ENCODE measurements around the gene BRIP1. TPM values are rescaled to one million over a fixed set of nuclear protein-coding genes. Genes with fewer than 3 reads are reported as not detected.
"Not testable (repeated sequence)": the region's sequence is repeated elsewhere in the genome, so short reads cannot be mapped to it uniquely, and the experiment has no call there.

Gene BRIP1
- total RNA-seq, 1 experiment from 2014 or later = 4.7 TPM

DNA sequence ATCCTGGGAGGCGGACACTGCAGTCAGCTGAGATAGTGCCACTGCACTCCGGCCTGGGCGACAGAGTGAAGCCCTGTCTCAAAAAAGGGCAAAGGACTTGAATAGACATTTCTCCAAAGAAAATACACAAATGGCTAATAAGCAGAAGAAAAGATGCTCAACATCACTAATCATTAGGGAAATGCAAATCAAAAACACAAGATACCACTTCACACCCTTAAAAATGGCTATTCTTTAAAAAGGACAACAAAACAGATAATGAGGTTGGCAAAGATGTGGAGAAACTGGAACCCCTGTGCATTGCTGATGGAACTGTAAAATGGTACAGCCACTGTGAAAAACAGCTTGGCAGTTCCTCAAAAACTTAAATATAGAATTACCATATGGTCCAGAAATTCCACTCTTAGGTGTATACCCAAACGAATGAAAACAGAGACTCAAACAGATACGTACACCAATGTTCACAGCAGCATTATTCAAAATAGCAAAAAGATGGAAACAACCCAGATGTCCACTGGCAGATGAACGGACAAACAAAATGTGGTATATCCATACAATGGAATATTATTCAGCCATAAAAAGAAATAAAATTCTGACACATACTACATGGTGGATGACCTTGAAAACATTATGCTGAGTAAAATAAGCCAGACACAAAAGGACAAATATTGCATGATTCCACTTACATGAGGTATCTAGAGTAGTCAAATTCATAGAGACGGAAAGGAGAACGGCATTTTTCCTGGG, 35.5 kb downstream of the BRIP1 start:
- no TSS peak for BruUV-seq (replicated peaks)
- Mint-ChIP-seq H3K36me3 (ENCODE audit: insufficient read depth, unreplicated experiment) (peaks cover 7% of the 10 kb centered on the region), H3K4me1 (ENCODE audit: insufficient read depth, unreplicated experiment) (no peaks in the 10 kb centered on the region), H3K9me3 (ENCODE audit: unreplicated experiment) (no peaks in the 10 kb centered on the region), H3K4me3 (ENCODE audit: unreplicated experiment) (no peak overlapping the region), H3K27ac (ENCODE audit: low read depth, unreplicated experiment) (no peak overlapping the region), H3K27me3 (ENCODE audit: insufficient read depth, unreplicated experiment) (no peaks in the 10 kb centered on the region)
- TF ChIP-seq, protein P1, sequence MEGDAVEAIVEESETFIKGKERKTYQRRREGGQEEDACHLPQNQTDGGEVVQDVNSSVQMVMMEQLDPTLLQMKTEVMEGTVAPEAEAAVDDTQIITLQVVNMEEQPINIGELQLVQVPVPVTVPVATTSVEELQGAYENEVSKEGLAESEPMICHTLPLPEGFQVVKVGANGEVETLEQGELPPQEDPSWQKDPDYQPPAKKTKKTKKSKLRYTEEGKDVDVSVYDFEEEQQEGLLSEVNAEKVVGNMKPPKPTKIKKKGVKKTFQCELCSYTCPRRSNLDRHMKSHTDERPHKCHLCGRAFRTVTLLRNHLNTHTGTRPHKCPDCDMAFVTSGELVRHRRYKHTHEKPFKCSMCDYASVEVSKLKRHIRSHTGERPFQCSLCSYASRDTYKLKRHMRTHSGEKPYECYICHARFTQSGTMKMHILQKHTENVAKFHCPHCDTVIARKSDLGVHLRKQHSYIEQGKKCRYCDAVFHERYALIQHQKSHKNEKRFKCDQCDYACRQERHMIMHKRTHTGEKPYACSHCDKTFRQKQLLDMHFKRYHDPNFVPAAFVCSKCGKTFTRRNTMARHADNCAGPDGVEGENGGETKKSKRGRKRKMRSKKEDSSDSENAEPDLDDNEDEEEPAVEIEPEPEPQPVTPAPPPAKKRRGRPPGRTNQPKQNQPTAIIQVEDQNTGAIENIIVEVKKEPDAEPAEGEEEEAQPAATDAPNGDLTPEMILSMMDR (IDR thresholded peaks at IDR 0.05; ENCODE audit: unreplicated experiment) = no peak
- no peak for DNase-seq (ENCODE audit: unreplicated experiment)
- ChIA-PET POLR2A (interaction anchor here (0.7 to 1.3 kb wide), 2 partner anchors 17 to 124 kb away, joined by 3 to 5 read pairs; no protein-coding TSS in a partner anchor), CTCF (interaction anchor here (1.0 to 1.1 kb wide), 4 partner anchors 9 to 414 kb away, joined by 3 to 4 read pairs (median 4); no protein-coding TSS in a partner anchor)
- intact Hi-C loops (cut with micrococcal nuclease) = no loop called here

DNA sequence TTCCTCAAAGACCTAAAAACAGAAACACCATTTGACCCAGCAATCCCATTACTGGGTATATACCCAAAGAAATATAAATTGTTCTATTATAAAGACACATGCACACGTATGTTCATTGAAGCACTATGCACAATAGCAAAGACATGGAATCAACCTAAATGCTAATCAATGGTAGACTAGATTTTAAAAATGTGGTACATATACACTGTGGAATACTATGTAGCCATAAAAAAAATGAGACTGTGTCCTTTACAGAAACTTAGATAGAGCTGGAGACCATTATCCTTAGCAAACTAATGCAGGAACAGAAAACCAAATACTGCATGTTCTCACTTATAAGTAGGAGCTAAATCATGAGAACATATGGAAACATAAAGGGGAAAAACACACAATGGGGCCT, 36.5 kb downstream of the BRIP1 start:
- BruUV-seq (replicated peaks); H3K4me3 Mint-ChIP-seq (ENCODE audit: unreplicated experiment); H3K36me3 Mint-ChIP-seq (ENCODE audit: insufficient read depth, unreplicated experiment); DNase-seq (ENCODE audit: unreplicated experiment); POLR2A ChIA-PET; intact Hi-C loops (cut with micrococcal nuclease); H3K27ac Mint-ChIP-seq (ENCODE audit: low read depth, unreplicated experiment); H3K9me3 Mint-ChIP-seq (ENCODE audit: unreplicated experiment); H3K4me1 Mint-ChIP-seq (ENCODE audit: insufficient read depth, unreplicated experiment); H3K27me3 Mint-ChIP-seq (ENCODE audit: insufficient read depth, unreplicated experiment): not testable (repeated sequence)
- CTCF ChIA-PET = interaction anchor here (1.0 to 1.1 kb wide), 2 partner anchors 10 to 414 kb away, joined by 4 read pairs; no protein-coding TSS in a partner anchor

DNA sequence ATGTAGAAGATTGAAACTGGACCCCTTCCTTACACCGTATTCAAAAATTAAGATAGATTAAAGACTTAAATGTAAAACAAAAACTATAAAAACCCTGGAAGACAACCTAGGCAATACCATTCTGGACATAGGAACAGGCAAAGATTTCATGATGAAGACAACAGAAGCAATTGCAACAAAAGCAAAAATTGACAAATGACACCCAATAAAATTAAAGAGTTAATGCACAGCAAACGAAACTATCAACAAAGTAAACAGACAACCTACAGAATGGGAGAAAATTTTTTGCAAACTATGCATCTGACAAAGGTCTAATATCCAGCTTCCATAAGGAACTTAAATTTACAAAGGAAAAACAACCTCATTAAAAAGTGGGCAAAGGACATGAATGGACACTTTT, 37.1 kb downstream of the BRIP1 start:
- BruUV-seq (replicated peaks); H3K27ac Mint-ChIP-seq (ENCODE audit: low read depth, unreplicated experiment); H3K36me3 Mint-ChIP-seq (ENCODE audit: insufficient read depth, unreplicated experiment); H3K4me1 Mint-ChIP-seq (ENCODE audit: insufficient read depth, unreplicated experiment); DNase-seq (ENCODE audit: unreplicated experiment); POLR2A ChIA-PET; intact Hi-C loops (cut with micrococcal nuclease); H3K27me3 Mint-ChIP-seq (ENCODE audit: insufficient read depth, unreplicated experiment); CTCF ChIA-PET; H3K4me3 Mint-ChIP-seq (ENCODE audit: unreplicated experiment); H3K9me3 Mint-ChIP-seq (ENCODE audit: unreplicated experiment): not testable (repeated sequence)

DNA sequence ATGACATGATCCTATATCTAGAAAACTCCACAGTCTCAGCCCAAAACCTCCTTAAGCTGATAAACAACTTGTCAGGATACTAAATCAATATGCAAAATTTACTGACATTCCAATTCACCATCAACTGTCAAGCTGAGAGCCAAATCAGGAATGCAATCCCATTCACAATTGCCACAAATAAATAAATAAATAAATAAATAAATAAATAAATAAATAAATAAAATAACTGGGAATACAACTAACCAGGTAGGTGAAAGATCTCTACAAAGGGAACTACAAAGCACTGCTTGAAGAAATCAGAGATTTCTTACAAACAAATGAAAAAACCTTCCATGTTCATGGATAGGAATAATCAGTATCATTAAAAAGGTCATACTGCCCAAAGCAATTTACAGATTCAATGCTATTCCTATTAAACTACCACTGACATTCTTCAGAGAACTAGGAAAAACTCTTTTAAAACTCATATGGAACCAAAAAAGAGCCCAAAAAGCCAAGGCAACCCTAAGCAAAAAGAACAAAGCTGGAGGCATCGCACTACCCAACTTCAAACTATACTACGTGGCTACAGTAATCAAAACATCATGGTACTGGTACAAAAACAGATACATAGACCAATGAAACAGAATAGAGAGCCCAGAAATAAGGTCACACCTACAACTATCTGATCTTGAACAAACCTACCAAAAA, 37.7 kb downstream of the BRIP1 start:
- no peaks in the 10 kb centered on the region for H3K27me3 Mint-ChIP-seq (ENCODE audit: insufficient read depth, unreplicated experiment)
- no peaks in the 10 kb centered on the region for H3K9me3 Mint-ChIP-seq (ENCODE audit: unreplicated experiment)
- TF ChIP-seq, protein P1 (IDR thresholded peaks at IDR 0.05; ENCODE audit: unreplicated experiment) = no peak
- no peak for DNase-seq (ENCODE audit: unreplicated experiment)
- H3K4me1 Mint-ChIP-seq (ENCODE audit: insufficient read depth, unreplicated experiment) = peaks cover 5% of the 10 kb centered on the region
- ChIA-PET POLR2A (interaction anchor here (0.6 to 0.7 kb wide), 2 partner anchors 158 to 885 kb away, joined by 3 to 4 read pairs; no protein-coding TSS in a partner anchor), CTCF (interaction anchor here (1.1 kb wide), 1 partner anchor 11 kb away, joined by 5 read pairs; no protein-coding TSS in a partner anchor)
- no TSS peak for BruUV-seq (replicated peaks)
- no peak overlapping the region for H3K27ac Mint-ChIP-seq (ENCODE audit: low read depth, unreplicated experiment)
- peaks cover 7% of the 10 kb centered on the region for H3K36me3 Mint-ChIP-seq (ENCODE audit: insufficient read depth, unreplicated experiment)
- H3K4me3 Mint-ChIP-seq (ENCODE audit: unreplicated experiment) = no peak overlapping the region
- intact Hi-C loops (cut with micrococcal nuclease) = no loop called here
